Thoracic aorta (tissue), 2 donors: ENCODE measurements around the gene TVP23A. TPM values are rescaled to one million over a fixed set of nuclear protein-coding genes. Genes with fewer than 3 reads are reported as not detected.

ENCODE experiments used
- ATAC-seq: fragments of 150-250 bp; one replicate; pipeline ENCODE4 v1.8.0; 2017; ENCODE audit warnings: low read depth; ENCODE audit not compliant: insufficient number of reproducible peaks, low FRiP score
- DNase-seq: peaks from one replicate; pipeline ENCODE4 v3.0.0-alpha.2; 2020; ENCODE audit warnings: low spot score
- H3K27ac ChIP-seq, 2 donors: fragments of 200-600 bp; sonication (generic); 1 replicate in 1 of 2; 2 replicates in 1 of 2; pipeline ENCODE4 v1.5.1; 2016; ENCODE audit warnings: mild to moderate bottlenecking in 2 of 2, moderate library complexity in 2 of 2
- H3K27me3 ChIP-seq: fragments of 200-600 bp; sonication (generic); replicated peaks from 2 replicates; pipeline ENCODE4 v1.6.0; 2016; ENCODE audit warnings: mild to moderate bottlenecking; ENCODE audit not compliant: insufficient read depth
- H3K36me3 ChIP-seq: fragments of 200-600 bp; sonication (generic); one replicate; pipeline ENCODE4 v1.5.1; 2016
- H3K4me1 ChIP-seq, 2 donors: fragments of 200-600 bp; sonication (generic); 1 replicate in 1 of 2; 2 replicates in 1 of 2; pipeline versions ENCODE4 v1.5.1 to v1.6.0; 2016; ENCODE audit warnings: low read depth in 2 of 2, mild to moderate bottlenecking in 1 of 2; ENCODE audit not compliant: control insufficient read depth in 1 of 2
- H3K4me3 ChIP-seq: fragments of 200-600 bp; sonication (generic); 2 replicates; pipeline ENCODE4 v1.5.1; 2016; ENCODE audit warnings: mild to moderate bottlenecking
- H3K9me3 ChIP-seq: fragments of 200-600 bp; sonication (generic); 2 replicates; pipeline ENCODE4 v1.5.1; 2016
- total RNA-seq, 2 donors: library from RNA; depleted of rRNA; stranded (reverse); fragments of >200 nt; gene quantifications; one replicate each; pipeline versions ENCODE4 v1.1.0 to v1.2.3, GENCODE V29; 2016
- TF ChIP-seq, protein P1 (sequence below): fragments of 200-600 bp; sonication (generic); IDR thresholded peaks from one replicate; pipeline ENCODE4 v1.5.1; 2019; ENCODE audit warnings: antibody characterized with exemption

Gene TVP23A
- total RNA-seq, 2 donors from 2014 or later = 1.1 to 1.5 TPM

DNA sequence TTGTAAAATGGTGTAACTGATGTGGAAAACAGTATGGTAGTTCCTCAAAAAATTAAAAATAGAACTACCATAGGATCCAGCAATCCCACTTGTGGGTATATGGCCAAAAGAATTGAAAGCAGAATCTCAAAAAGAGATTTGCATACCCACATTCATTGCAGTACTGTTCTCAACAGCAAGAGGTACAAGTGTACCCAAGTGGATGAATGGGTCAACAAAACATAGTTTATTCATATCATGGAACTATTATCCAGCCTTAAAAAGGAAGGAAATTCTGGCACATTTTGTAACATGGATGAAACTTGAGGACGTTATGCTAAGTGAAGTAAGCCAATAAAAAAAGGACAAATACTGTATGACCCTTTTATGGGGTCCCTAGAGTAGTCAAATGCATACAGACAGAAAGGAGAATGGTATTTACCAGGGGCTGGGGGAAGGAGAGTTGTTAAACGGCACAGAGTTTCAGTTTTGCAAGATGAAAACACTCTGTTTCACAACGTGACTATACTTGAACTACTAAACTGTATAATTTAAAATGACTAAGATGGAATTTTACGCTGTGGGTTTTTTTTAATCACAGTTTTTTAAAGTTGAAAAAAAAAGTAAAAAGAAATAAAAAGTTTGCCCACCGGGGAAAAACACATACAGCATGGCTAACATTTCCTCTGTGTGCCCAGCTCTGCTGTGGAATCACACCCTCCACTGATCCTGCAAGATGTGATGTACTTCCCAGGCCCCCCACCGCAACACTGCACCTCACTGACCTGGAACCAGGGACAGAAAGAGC lies 6.1 kb downstream of the TVP23A start:
- Histone ChIP-seq H3K27me3 (no peaks in the 10 kb centered on the region), H3K4me1 (peaks cover 0 to 4% of the 10 kb centered on the region in 2 donors), H3K9me3 (no peaks in the 10 kb centered on the region), H3K36me3 (no peaks in the 10 kb centered on the region), H3K27ac (no peak overlapping the region), H3K4me3 (no peak overlapping the region)
- TF ChIP-seq, protein P1, sequence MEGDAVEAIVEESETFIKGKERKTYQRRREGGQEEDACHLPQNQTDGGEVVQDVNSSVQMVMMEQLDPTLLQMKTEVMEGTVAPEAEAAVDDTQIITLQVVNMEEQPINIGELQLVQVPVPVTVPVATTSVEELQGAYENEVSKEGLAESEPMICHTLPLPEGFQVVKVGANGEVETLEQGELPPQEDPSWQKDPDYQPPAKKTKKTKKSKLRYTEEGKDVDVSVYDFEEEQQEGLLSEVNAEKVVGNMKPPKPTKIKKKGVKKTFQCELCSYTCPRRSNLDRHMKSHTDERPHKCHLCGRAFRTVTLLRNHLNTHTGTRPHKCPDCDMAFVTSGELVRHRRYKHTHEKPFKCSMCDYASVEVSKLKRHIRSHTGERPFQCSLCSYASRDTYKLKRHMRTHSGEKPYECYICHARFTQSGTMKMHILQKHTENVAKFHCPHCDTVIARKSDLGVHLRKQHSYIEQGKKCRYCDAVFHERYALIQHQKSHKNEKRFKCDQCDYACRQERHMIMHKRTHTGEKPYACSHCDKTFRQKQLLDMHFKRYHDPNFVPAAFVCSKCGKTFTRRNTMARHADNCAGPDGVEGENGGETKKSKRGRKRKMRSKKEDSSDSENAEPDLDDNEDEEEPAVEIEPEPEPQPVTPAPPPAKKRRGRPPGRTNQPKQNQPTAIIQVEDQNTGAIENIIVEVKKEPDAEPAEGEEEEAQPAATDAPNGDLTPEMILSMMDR = no peak
- ATAC-seq = no peak
- DNase-seq = no peak

DNA sequence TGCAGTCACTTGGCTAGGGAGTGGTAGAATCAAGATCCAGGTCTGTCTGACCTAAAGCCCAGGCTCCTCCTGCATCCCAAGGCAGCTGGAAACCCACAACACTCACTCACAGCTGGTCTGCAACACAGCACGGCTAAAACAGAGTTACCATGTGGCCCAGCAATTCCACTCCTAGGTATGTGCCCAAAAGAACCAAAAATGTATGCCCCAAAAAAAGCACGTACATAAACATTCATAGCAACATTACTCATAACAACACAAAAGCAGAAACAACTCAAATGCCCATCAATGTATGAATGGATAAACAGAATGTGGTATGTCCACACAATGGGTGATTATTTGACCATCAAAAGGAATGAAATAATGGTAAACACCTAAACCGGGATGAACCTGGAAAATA lies 8.9 kb downstream of the TVP23A start:
- Histone ChIP-seq H3K4me1 (no peaks in the 10 kb centered on the region), H3K4me3 (no peak overlapping the region), H3K27me3 (no peaks in the 10 kb centered on the region), H3K27ac (no peak overlapping the region), H3K36me3 (no peaks in the 10 kb centered on the region), H3K9me3 (no peaks in the 10 kb centered on the region)
- DNase-seq = no peak
- TF ChIP-seq, protein P1 = no peak
- no peak for ATAC-seq

DNA sequence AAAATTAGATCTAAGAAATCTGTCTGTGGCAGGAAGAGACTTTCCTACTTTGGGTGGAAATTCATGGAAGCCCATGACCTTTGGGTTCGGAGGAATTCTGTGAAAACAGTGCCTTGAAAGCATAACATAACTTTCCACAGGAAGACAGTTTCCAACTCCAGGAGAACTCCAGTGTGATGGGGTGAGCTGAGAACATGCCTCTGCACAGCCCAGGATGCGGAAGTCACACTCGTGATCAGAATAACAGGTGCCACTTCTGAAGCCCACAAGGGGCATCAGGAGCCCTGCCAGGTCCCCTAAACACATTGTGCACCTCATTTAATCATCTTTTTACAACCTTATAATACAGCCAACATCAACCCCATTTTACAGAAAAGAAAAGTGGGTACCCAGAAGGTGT lies 9.7 kb downstream of the TVP23A start:
- no peak for ATAC-seq
- no peaks in the 10 kb centered on the region for H3K36me3 ChIP-seq
- TF ChIP-seq, protein P1 = no peak
- no peak overlapping the region for H3K4me3 ChIP-seq
- DNase-seq = no peak
- H3K9me3 ChIP-seq = no peaks in the 10 kb centered on the region
- no peak overlapping the region for H3K27ac ChIP-seq
- H3K27me3 ChIP-seq = no peaks in the 10 kb centered on the region
- H3K4me1 ChIP-seq = no peaks in the 10 kb centered on the region

DNA sequence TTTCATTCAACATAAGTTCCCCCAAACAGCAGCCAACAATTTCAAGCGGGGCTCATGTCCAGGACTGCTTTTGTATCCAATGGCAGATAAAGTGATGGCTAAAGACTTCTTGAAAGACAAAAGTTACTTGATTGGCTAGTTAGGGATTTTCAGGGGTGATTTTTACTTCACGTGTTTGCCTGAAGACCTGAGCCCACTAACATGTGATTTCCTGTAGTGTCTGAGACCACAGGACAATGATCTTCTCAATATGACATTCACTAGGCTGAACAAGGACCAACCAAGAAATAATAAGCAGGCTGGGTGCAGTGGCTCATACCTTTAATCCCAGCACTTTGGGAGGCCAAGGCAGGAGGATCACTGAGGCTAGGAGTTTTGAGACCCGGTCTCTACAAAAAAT lies 10.4 kb downstream of the TVP23A start:
- Histone ChIP-seq H3K27ac (no peak overlapping the region), H3K27me3 (no peaks in the 10 kb centered on the region), H3K36me3 (no peaks in the 10 kb centered on the region), H3K4me3 (no peak overlapping the region), H3K9me3 (no peaks in the 10 kb centered on the region), H3K4me1 (no peaks in the 10 kb centered on the region)
- TF ChIP-seq, protein P1 = no peak
- DNase-seq (no peak), ATAC-seq (no peak)

DNA sequence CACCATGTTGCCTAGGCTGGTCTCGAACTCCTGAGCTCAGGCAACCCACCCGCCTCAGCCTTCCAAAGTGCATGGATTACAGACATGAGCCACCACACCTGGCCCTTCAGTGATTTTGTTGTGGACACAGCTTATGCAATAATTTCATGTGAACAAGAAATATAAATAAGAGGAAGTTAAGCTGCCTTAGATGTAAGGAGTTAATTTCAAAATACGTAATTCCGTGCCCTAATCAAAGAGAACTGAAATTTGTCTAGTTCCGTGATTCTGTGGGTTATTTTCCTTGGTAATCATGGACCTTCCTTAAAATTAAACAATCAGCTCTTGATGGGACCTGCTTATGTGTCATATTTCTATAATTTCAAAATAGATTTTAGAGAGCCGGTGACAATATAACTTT lies 11.9 kb downstream of the TVP23A start:
- Histone ChIP-seq H3K36me3 (no peaks in the 10 kb centered on the region), H3K4me1 (no peaks in the 10 kb centered on the region), H3K27me3 (no peaks in the 10 kb centered on the region), H3K9me3 (no peaks in the 10 kb centered on the region), H3K27ac (no peak overlapping the region), H3K4me3 (no peak overlapping the region)
- DNase-seq (no peak), ATAC-seq (no peak)
- TF ChIP-seq, protein P1 = no peak
